H9 (cell line): Measurements from ENCODE around the gene FMN1. TPM values are rescaled to one million over a fixed set of nuclear protein-coding genes. Genes with fewer than 3 reads are reported as not detected.

Source experiments
- DNase-seq: peaks from one replicate; pipeline ENCODE4 v3.0.0-alpha.2; 2017
- H2AFZ ChIP-seq: one replicate; pipeline ENCODE4 v1.6.1; 2013; ENCODE audit warnings: mild to moderate bottlenecking, low read length, control low read depth, moderate library complexity
- H2AK5ac ChIP-seq: 2 replicates; pipeline ENCODE4 v1.6.1; 2013; ENCODE audit warnings: low read length, control low read depth, mixed read lengths; ENCODE audit not compliant: insufficient read length
- H2BK120ac ChIP-seq: one replicate; pipeline ENCODE4 v1.6.1; 2013; ENCODE audit warnings: low read depth, mild to moderate bottlenecking, low read length, control low read depth, inconsistent platforms; ENCODE audit not compliant: poor library complexity, severe bottlenecking
- H2BK12ac ChIP-seq: 2 replicates; pipeline ENCODE4 v1.6.1; 2013; ENCODE audit warnings: low read length, control low read depth, mixed read lengths, low read depth; ENCODE audit not compliant: insufficient read length
- H2BK15ac ChIP-seq: 2 replicates; pipeline ENCODE4 v1.6.1; 2013; ENCODE audit warnings: low read depth, low read length, control low read depth
- H2BK20ac ChIP-seq: one replicate; pipeline ENCODE4 v1.6.1; 2013; ENCODE audit warnings: low read depth, mild to moderate bottlenecking, low read length, control low read depth, inconsistent platforms; ENCODE audit not compliant: poor library complexity, severe bottlenecking
- H2BK5ac ChIP-seq: 2 replicates; pipeline ENCODE4 v1.6.1; 2013; ENCODE audit warnings: low read length, control low read depth, mixed read lengths; ENCODE audit not compliant: insufficient read length
- H3K14ac ChIP-seq: 2 replicates; pipeline ENCODE4 v1.6.1; 2013; ENCODE audit warnings: low read length, control low read depth; ENCODE audit not compliant: insufficient read depth
- H3K18ac ChIP-seq: 2 replicates; pipeline ENCODE4 v1.6.1; 2013; ENCODE audit warnings: low read depth, mild to moderate bottlenecking, mixed read lengths, low read length, control low read depth; ENCODE audit not compliant: insufficient read length
- H3K23ac ChIP-seq: 2 replicates; pipeline ENCODE4 v1.6.1; 2013; ENCODE audit warnings: low read length, control low read depth, mixed read lengths, low read depth; ENCODE audit not compliant: insufficient read length
- H3K23me2 ChIP-seq: 2 replicates; pipeline ENCODE4 v1.6.1; 2013; ENCODE audit warnings: low read depth, mild to moderate bottlenecking, mixed read lengths, low read length, control low read depth; ENCODE audit not compliant: insufficient read length, poor library complexity, severe bottlenecking
- H3K27ac ChIP-seq: 2 replicates; pipeline ENCODE4 v1.5.1; 2013; ENCODE audit warnings: low read length, control low read depth, mixed read lengths, low read depth; ENCODE audit not compliant: insufficient read length
- H3K27me3 ChIP-seq: 2 replicates; pipeline ENCODE4 v1.6.1; 2013; ENCODE audit warnings: low read length, control low read depth, inconsistent platforms; ENCODE audit not compliant: insufficient read depth
- H3K4ac ChIP-seq: 2 replicates; pipeline ENCODE4 v1.6.1; 2013; ENCODE audit warnings: low read depth, mild to moderate bottlenecking, control low read depth, inconsistent platforms, low read length, moderate library complexity
- H3K4me1 ChIP-seq: 2 replicates; pipeline ENCODE4 v1.6.1; 2013; ENCODE audit warnings: low read length, control low read depth, inconsistent platforms; ENCODE audit not compliant: insufficient read depth
- H3K4me2 ChIP-seq: 2 replicates; pipeline ENCODE4 v1.6.1; 2013; ENCODE audit warnings: low read length, control low read depth, mixed read lengths; ENCODE audit not compliant: insufficient read length, insufficient read depth
- H3K56ac ChIP-seq: 2 replicates; pipeline ENCODE4 v1.6.1; 2013; ENCODE audit warnings: low read depth, mild to moderate bottlenecking, mixed read lengths, low read length, control low read depth; ENCODE audit not compliant: insufficient read length
- H3K79me1 ChIP-seq: 2 replicates; pipeline ENCODE4 v1.6.1; 2013; ENCODE audit warnings: low read depth, mild to moderate bottlenecking, moderate library complexity, low read length, control low read depth, inconsistent platforms; ENCODE audit not compliant: insufficient read depth, poor library complexity, severe bottlenecking
- H3K79me2 ChIP-seq: 2 replicates; pipeline ENCODE4 v1.6.1; 2013; ENCODE audit warnings: low read length, control low read depth, inconsistent platforms; ENCODE audit not compliant: insufficient read depth
- H3K9ac ChIP-seq: 2 replicates; pipeline ENCODE4 v1.6.1; 2013; ENCODE audit warnings: low read length, control low read depth, mixed read lengths; ENCODE audit not compliant: insufficient read length; ENCODE audit errors: extremely low read depth
- H3K9me3 ChIP-seq: one replicate; pipeline ENCODE4 v1.6.1; 2013; ENCODE audit warnings: low read depth, low read length, inconsistent platforms; ENCODE audit not compliant: control insufficient read depth
- H3T11ph ChIP-seq: one replicate; pipeline ENCODE4 v1.6.1; 2013; ENCODE audit warnings: mild to moderate bottlenecking, low read length, control low read depth, inconsistent platforms
- H4K20me1 ChIP-seq: one replicate; pipeline ENCODE4 v1.6.1; 2013; ENCODE audit not compliant: control insufficient read depth, insufficient read length, insufficient read depth
- H4K5ac ChIP-seq: 2 replicates; pipeline ENCODE4 v1.6.1; 2013; ENCODE audit warnings: low read depth, mild to moderate bottlenecking, mixed read lengths, low read length, control low read depth; ENCODE audit not compliant: insufficient read length
- H4K8ac ChIP-seq: replicated peaks from 2 replicates; pipeline ENCODE4 v1.6.1; 2013; ENCODE audit warnings: low read length, control low read depth, mixed read lengths, low read depth; ENCODE audit not compliant: insufficient read length
- H4K91ac ChIP-seq: 2 replicates; pipeline ENCODE4 v1.6.1; 2013; ENCODE audit warnings: low read depth, mild to moderate bottlenecking, moderate library complexity, mixed read lengths, low read length, control low read depth; ENCODE audit not compliant: insufficient read length
- H3K27ac Mint-ChIP-seq, 3 experiments: 2 replicates in 2 of 3; 3 replicates in 1 of 3; pipeline ENCODE4 v1.8.0; 2020 to 2021; ENCODE audit warnings: mixed read lengths in 3 of 3, mild to moderate bottlenecking in 1 of 3, moderate library complexity in 1 of 3
- H3K27me3 Mint-ChIP-seq: 2 replicates; pipeline ENCODE4 v1.8.0; 2021; ENCODE audit warnings: low read depth, mild to moderate bottlenecking, moderate library complexity, mixed read lengths
- H3K36me3 Mint-ChIP-seq, 3 experiments: 2 replicates in 2 of 3; 3 replicates in 1 of 3; pipeline ENCODE4 v1.8.0; 2020 to 2021; ENCODE audit warnings: low read depth in 3 of 3, mixed read lengths in 3 of 3; ENCODE audit not compliant: insufficient read depth in 1 of 3
- H3K4me1 Mint-ChIP-seq, 2 experiments: 2 replicates each; pipeline ENCODE4 v1.8.0; 2020; ENCODE audit warnings: mixed read lengths in 2 of 2
- H3K4me3 Mint-ChIP-seq, 2 experiments: 2 replicates in 1 of 2; 3 replicates in 1 of 2; pipeline ENCODE4 v1.8.0; 2020 to 2021; ENCODE audit warnings: mild to moderate bottlenecking in 2 of 2, mixed read lengths in 2 of 2, moderate library complexity in 1 of 2
- H3K9me3 Mint-ChIP-seq, 2 experiments: 2 replicates in 1 of 2; 3 replicates in 1 of 2; pipeline ENCODE4 v1.8.0; 2020; ENCODE audit warnings: mild to moderate bottlenecking in 2 of 2, mixed read lengths in 2 of 2, moderate library complexity in 1 of 2
- WGBS: extraction: QIAGEN DNeasy Blood & Tissue Kit; methylation state at CpG from one replicate; pipeline ENCODE4 v1.1.7; 2013; ENCODE audit warnings: missing lambda C conversion rate, low lambda C conversion rate, mixed read lengths; ENCODE audit not compliant: insufficient read length; ENCODE audit errors: extremely low coverage; 5-methylcytosine and 5-hydroxymethylcytosine counted together
- total RNA-seq: library from RNA; stranded (reverse); gene quantifications from 2 replicates; pipeline ENCODE4 v1.2.1, GENCODE V29; 2021
- TF ChIP-seq, protein P1 (sequence below): fragments of 200-600 bp; sonication (generic); conservative IDR thresholded peaks from 3 replicates; pipeline ENCODE4 v1.8.0; 2021; ENCODE audit warnings: antibody characterized with exemption, mild to moderate bottlenecking

Gene FMN1
- total RNA-seq, 1 experiment from 2014 or later, result 1.9 TPM

DNA sequence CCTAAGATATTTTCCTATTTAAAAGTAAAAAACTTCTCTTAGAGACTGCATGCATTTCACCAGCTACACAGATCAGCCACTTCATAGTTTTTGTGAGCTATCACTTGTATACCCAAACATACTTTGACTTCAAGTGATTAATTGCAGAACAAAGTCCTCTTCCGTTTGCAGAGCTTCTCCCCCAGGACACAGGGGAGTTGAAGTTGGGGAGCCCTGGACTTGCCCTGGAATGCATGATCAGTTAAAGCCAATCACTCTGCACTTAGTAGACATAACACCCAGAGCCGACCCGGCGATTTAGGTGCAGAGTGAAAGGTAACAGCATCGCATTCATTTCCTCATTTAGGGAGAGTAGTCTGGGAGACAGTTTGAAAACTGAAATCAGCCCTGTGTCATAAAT is 406.6 kb downstream of the FMN1 start:
- H3K9me3 Mint-ChIP-seq, result no peaks in the 10 kb centered on the region

More for the DNA sequence above, 406.6 kb downstream of the FMN1 start:
- H2BK5ac ChIP-seq, result no peak overlapping the region
- H2BK120ac ChIP-seq, result no peak overlapping the region
- 0 out of 2 replicates have a peak, but pooled peaks cover 2% of the 10 kb centered on the region for H3K4me1 ChIP-seq
- no peak overlapping the region for H3K23ac ChIP-seq
- no peak overlapping the region for H4K8ac ChIP-seq
- H2AFZ ChIP-seq, result no peak overlapping the region
- no peak overlapping the region for H4K5ac ChIP-seq
- no peak overlapping the region for H3K4ac ChIP-seq
- no peaks in the 10 kb centered on the region for H3K79me1 ChIP-seq
- no peak overlapping the region for H4K91ac ChIP-seq
- no peaks in the 10 kb centered on the region for H3K27me3 ChIP-seq
- H3K56ac ChIP-seq, result no peak overlapping the region
- no peak overlapping the region for H3T11ph ChIP-seq
- H3K18ac ChIP-seq, result no peak overlapping the region
- no peak overlapping the region for H2BK20ac ChIP-seq
- no peak overlapping the region for H3K4me2 ChIP-seq
- no peak overlapping the region for H2BK15ac ChIP-seq
- H3K23me2 ChIP-seq, result no peaks in the 10 kb centered on the region
- no CpG with 5 or more reads among the region's 5 CpGs for WGBS
- H3K9me3 ChIP-seq, result no peaks in the 10 kb centered on the region
- H3K14ac ChIP-seq, result no peak overlapping the region
- H3K4me3 Mint-ChIP-seq, result no peak overlapping the region
- H3K27ac Mint-ChIP-seq, result no peak overlapping the region
- peaks cover 17% of the 10 kb centered on the region in 2 experiments for H3K4me1 Mint-ChIP-seq
- no peak overlapping the region for H2AK5ac ChIP-seq
- H4K20me1 ChIP-seq, result no peaks in the 10 kb centered on the region
- no peak overlapping the region for H2BK12ac ChIP-seq
- H3K36me3 Mint-ChIP-seq, result no peaks in the 10 kb centered on the region
- no peak overlapping the region for H3K27ac ChIP-seq
- no peak overlapping the region for H3K9ac ChIP-seq
- no peak for DNase-seq
- H3K27me3 Mint-ChIP-seq, result no peaks in the 10 kb centered on the region
- H3K79me2 ChIP-seq, result no peaks in the 10 kb centered on the region
- TF ChIP-seq, protein P1, sequence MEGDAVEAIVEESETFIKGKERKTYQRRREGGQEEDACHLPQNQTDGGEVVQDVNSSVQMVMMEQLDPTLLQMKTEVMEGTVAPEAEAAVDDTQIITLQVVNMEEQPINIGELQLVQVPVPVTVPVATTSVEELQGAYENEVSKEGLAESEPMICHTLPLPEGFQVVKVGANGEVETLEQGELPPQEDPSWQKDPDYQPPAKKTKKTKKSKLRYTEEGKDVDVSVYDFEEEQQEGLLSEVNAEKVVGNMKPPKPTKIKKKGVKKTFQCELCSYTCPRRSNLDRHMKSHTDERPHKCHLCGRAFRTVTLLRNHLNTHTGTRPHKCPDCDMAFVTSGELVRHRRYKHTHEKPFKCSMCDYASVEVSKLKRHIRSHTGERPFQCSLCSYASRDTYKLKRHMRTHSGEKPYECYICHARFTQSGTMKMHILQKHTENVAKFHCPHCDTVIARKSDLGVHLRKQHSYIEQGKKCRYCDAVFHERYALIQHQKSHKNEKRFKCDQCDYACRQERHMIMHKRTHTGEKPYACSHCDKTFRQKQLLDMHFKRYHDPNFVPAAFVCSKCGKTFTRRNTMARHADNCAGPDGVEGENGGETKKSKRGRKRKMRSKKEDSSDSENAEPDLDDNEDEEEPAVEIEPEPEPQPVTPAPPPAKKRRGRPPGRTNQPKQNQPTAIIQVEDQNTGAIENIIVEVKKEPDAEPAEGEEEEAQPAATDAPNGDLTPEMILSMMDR, result no peak
